A375 (cell line): ENCODE measurements around the gene MTMR3. TPM values are rescaled to one million over a fixed set of nuclear protein-coding genes. Genes with fewer than 3 reads are reported as not detected.

ENCODE experiments used
- small RNA-seq: library from RNA; depleted of rRNA; stranded (forward); fragments of <200 nt; gene quantifications from one replicate; pipeline ENCODE3, GENCODE V24; 2014
- total RNA-seq: library from RNA; depleted of rRNA; stranded (reverse); fragments of >200 nt; shearing (Covaris generic); gene quantifications from 2 replicates; pipeline ENCODE4 v1.2.3, GENCODE V29; 2014; rRNA removed

MTMR3 gene
- 12.7 and 13.7 TPM in 2 replicates for total RNA-seq

GRCh38 chr22:29883045-29883774 is at the start of gene MTMR3:
TSS of gene MTMR3 (plus strand) at chr22:29883174. CDS start at chr22:29971060, 87,886 bp downstream.

DNA sequence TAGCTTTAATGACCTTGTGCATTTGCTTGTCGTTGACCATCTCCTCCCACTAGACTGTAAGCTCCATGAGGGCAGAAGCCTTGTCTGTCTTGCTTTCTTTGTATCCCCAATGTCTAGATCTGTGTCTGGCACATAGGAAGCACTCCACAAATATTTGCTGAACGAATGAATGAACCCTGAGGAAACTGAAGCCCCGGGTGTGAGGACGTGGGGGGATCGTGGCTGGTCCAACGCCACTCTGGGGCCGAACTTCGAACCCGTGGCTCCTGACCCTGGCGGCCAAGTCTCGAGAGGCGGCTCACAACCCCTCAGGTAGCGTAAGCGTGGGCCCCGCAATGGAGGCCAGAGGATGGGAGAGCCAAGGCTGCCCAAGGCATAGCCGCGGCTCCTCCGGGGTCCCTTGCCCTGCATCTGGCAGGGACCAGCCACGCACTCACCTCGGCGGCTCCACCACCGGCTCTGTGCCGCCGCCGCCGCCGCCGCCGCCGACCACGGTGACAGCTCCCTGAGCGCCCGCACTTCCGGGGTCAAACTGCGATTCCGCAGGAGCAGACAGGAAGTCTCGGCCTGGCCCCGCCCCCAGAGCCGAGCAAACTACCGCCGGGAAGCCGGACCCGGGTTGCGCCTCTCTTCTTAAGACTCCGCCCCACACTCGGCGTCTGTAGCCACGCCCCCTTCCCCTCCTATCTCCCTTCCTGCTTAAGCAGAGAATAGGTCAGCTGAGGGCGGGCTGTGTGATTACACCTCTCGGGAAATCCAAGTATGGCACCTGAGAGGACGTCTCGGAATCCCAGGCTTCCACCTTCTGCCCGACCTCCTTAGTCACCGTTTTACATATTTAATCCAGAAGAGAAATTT is 45.0 kb upstream of the MTMR3 start, which contains the start of gene ASCC2:
Gene ASCC2, minus strand, starts transcription at position 534 of the 858 bp plus-strand sequence. CDS start 5,949 bp downstream, outside the sequence.

DNA sequence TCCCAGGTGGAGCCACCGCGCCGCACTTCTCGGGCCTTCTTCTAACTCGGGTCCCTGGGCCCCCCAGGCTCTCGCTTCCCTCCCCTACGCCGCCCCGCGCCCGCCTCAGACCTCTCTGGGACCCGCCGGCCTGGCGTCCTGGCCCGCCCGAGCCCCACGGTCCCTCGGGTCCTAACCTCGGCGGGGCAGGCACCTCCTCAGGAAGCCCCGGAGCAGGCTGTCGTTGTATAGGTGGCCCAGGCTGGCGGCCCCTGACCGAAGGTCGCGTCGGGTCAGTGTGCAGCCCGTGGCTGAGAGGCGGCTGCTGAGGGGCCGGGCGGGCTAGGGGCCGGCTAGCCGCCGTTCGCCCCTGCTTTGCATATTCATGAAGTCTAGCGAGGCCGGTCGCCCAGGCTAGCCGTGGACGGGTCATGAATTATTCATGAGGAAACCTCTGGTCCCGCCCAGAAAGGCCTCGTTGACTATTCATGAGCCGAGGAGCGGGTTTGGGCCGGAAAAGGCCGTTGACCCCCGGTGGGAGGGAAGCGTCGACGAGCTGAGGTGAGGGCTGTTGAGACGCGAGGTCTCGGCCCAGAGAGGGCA is 197.1 kb downstream of the MTMR3 start, which contains the start of gene HORMAD2:
Gene HORMAD2, plus strand, starts transcription at position 513 of the 582 bp plus-strand sequence. CDS start 13,489 bp downstream, outside the sequence.

Small RNA genes lying within 50 kb of the gene (small RNA-seq; reads per million reads assigned to genes)
- gene MIR6818 (not detected), gene RNU6-331P (not detected)

Other genes with a start within 250 kb of the MTMR3 start
- not detected in 2 replicates for gene CABP7, start 163.2 kb upstream of the MTMR3 start, total RNA-seq
- 14.0 and 16.3 TPM in 2 replicates for gene ZMAT5, start 116.2 kb upstream of the MTMR3 start, total RNA-seq
- 50.7 and 55.8 TPM in 2 replicates for gene UQCR10, start 115.8 kb upstream of the MTMR3 start, total RNA-seq
- 29.3 and 31.5 TPM in 2 replicates for gene ASCC2, start 44.9 kb upstream of the MTMR3 start, total RNA-seq
- gene HORMAD2, start 197.3 kb downstream of the MTMR3 start, total RNA-seq: not detected in 2 replicates